ENCODE measurements around the gene FCHSD2. TPM values are rescaled to one million over a fixed set of nuclear protein-coding genes. Genes with fewer than 3 reads are reported as not detected.

FCHSD2 gene
- total RNA-seq, 1 donor from 2014 or later: 22.2 TPM

- Mint-ChIP-seq H3K27me3 (ENCODE audit: insufficient read depth, low read depth) (no peaks in the 10 kb centered on the region), H3K4me3 (no peak overlapping the region), H3K9me3 (peaks cover 4% of the 10 kb centered on the region), H3K27ac (no peak overlapping the region), H3K36me3 (peaks cover 3% of the 10 kb centered on the region), H3K4me1 (peaks cover 11% of the 10 kb centered on the region)
- Histone ChIP-seq H3K79me2 (ENCODE audit: low read depth) (no peaks in the 10 kb centered on the region), H3K9ac (no peak overlapping the region), H3K27ac (no peak overlapping the region), H3K4me1 (peaks cover 15% of the 10 kb centered on the region), H3K4me2 (no peak overlapping the region), H3K36me3 (no peaks in the 10 kb centered on the region), H3K9me3 (ENCODE audit: low read depth) (no peaks in the 10 kb centered on the region), H3K27me3 (no peaks in the 10 kb centered on the region), H2AFZ (replicated peaks) (no peak overlapping the region), H3F3A (ENCODE audit: low read depth) (peaks cover 3% of the 10 kb centered on the region), H3K4me3 (no peak overlapping the region), H4K20me1 (ENCODE audit: low read depth) (no peaks in the 10 kb centered on the region)
- TF ChIP-seq EZH2phosphoT487 (IDR thresholded peaks at IDR 0.05) (no peak), EZH2 (IDR thresholded peaks at IDR 0.05) (no peak), CTCF (IDR thresholded peaks at IDR 0.05) (no peak)
- no peak for DNase-seq (ENCODE audit: low spot score)
These were observed 194.9 kb downstream of the FCHSD2 start for GRCh38 chr11:72947229-72947628.

- no peaks in the 10 kb centered on the region for H3K9me3 ChIP-seq (ENCODE audit: low read depth)
- H3K9me3 Mint-ChIP-seq: peaks cover 4% of the 10 kb centered on the region
- no peak overlapping the region for H3K4me3 Mint-ChIP-seq
- H3K27me3 ChIP-seq: no peaks in the 10 kb centered on the region
- DNase-seq (ENCODE audit: low spot score): no peak
- no peaks in the 10 kb centered on the region for H4K20me1 ChIP-seq (ENCODE audit: low read depth)
- no peaks in the 10 kb centered on the region for H3F3A ChIP-seq (ENCODE audit: low read depth)
- no peaks in the 10 kb centered on the region for H3K36me3 ChIP-seq
- no peak for TF ChIP-seq CTCF (IDR thresholded peaks at IDR 0.05)
- TF ChIP-seq EZH2phosphoT487 (IDR thresholded peaks at IDR 0.05): no peak
- no peak for TF ChIP-seq EZH2 (IDR thresholded peaks at IDR 0.05)
- no peak overlapping the region for H3K9ac ChIP-seq
- H3K27ac Mint-ChIP-seq: no peak overlapping the region
- H3K4me1 ChIP-seq: no peaks in the 10 kb centered on the region
- no peaks in the 10 kb centered on the region for H3K79me2 ChIP-seq (ENCODE audit: low read depth)
- no peak overlapping the region for H3K4me2 ChIP-seq
- no peak overlapping the region for H3K4me3 ChIP-seq
- H3K27ac ChIP-seq: no peak overlapping the region
- peaks cover 4% of the 10 kb centered on the region for H3K4me1 Mint-ChIP-seq
- no peaks in the 10 kb centered on the region for H3K27me3 Mint-ChIP-seq (ENCODE audit: insufficient read depth, low read depth)
- no peak overlapping the region for H2AFZ ChIP-seq (replicated peaks)
- H3K36me3 Mint-ChIP-seq: peaks cover 3% of the 10 kb centered on the region
These were observed 198.5 kb downstream of the FCHSD2 start for GRCh38 chr11:72943664-72944063.

GRCh38 chr11:72940417-72940816, 201.7 kb downstream of the FCHSD2 start:
- DNase-seq (ENCODE audit: low spot score): no peak
- Histone ChIP-seq H3K36me3 (no peaks in the 10 kb centered on the region), H3K9ac (no peak overlapping the region), H3K27me3 (no peaks in the 10 kb centered on the region), H3K4me1 (no peaks in the 10 kb centered on the region), H3F3A (ENCODE audit: low read depth) (no peaks in the 10 kb centered on the region), H3K4me2 (no peak overlapping the region), H2AFZ (replicated peaks) (no peak overlapping the region), H4K20me1 (ENCODE audit: low read depth) (no peaks in the 10 kb centered on the region), H3K79me2 (ENCODE audit: low read depth) (no peaks in the 10 kb centered on the region), H3K9me3 (ENCODE audit: low read depth) (no peaks in the 10 kb centered on the region), H3K27ac (no peak overlapping the region), H3K4me3 (no peak overlapping the region)
- TF ChIP-seq EZH2 (IDR thresholded peaks at IDR 0.05) (no peak), EZH2phosphoT487 (IDR thresholded peaks at IDR 0.05) (no peak), CTCF (IDR thresholded peaks at IDR 0.05) (no peak)
- peaks cover 4% of the 10 kb centered on the region for H3K9me3 Mint-ChIP-seq
- peaks cover 3% of the 10 kb centered on the region for H3K36me3 Mint-ChIP-seq
- no peak overlapping the region for H3K4me3 Mint-ChIP-seq
- no peak overlapping the region for H3K27ac Mint-ChIP-seq
- peaks cover 4% of the 10 kb centered on the region for H3K4me1 Mint-ChIP-seq
- no peaks in the 10 kb centered on the region for H3K27me3 Mint-ChIP-seq (ENCODE audit: insufficient read depth, low read depth)
